GM21786 (cell line): ENCODE measurements around the gene NCOA3.

Experiments used
- ATAC-seq: cut with Tn5 transposase; IDR thresholded peaks from one replicate; pipeline ENCODE4 v1.9.1; 2021; ENCODE audit not compliant: unreplicated experiment

NCOA3 gene

DNA sequence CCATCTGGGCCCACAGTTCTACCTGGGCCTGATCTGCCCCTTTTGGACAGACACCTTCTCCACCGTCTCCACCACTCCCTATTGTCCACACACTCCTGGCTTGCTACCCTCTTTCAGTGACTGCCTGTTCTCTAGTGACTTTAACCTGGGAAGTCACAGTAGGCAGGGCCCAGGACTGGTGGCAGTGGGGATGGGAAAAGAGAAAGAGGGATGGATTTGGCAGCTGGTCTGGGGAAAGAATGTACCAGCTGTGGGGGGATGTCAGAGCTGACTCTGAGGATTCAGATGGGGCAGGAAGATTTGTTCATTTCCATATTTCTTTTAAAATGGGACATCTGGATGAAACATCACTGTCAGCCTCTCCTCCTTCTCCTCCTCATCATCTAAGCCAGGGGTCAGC, 198.1 kb downstream of the NCOA3 start:
- no peak for ATAC-seq

DNA sequence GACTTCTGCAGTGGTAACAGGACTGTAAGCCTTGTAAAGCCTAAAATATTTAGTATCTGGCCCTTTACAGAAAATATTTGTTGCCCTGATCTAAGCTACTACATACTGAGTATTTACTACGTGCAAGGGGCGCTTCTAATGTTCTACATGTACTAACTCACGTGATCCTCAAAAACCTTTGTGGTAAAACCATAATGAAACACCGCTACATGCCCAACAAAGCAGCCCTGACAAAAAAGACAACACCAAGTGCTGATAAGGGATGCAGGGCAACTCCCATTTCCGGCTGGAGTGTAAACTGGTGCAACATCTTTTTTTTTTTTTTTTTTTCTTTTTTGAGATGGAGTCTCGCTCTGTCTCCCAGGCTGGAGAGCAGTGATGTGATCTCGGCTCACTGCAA, 198.6 kb downstream of the NCOA3 start:
- ATAC-seq: no peak

DNA sequence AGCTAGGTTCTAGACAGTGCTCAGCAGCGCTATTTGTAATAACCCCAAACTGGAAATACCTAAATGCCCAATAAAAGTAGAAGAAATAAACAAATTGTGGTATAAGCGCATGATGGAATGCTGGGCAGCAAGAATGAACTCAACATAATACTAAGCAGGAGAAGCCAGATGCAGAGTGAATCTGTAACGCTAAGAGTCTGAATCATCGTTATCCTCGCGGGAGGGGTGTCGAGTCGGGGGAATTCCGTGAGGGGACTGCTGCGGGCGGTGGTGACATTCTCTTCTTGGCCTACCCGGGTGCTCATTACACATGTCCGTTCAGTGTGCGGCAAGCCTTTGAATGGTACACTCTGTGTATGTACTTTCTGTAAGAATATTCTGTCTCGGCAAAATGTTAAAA, 199.9 kb downstream of the NCOA3 start:
- ATAC-seq: no peak

DNA sequence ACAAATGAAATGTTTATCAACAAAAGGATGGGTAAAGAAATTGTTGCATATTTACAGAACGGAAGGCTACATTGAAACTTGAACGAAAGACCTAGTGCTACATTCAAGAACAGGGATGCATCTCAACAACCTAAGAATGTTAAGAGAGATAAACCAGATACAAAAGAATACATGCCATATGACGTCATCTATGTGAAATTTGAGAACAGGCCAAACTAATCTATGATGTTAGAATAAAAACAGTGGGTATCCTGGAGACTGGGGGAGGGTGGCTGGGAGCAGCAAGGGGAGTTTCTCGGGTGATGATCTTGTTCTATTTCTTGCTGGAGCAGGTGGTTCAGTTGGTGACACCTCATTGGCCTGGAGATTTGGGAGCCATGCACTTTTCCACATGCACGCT, 202.1 kb downstream of the NCOA3 start:
- ATAC-seq: no peak

DNA sequence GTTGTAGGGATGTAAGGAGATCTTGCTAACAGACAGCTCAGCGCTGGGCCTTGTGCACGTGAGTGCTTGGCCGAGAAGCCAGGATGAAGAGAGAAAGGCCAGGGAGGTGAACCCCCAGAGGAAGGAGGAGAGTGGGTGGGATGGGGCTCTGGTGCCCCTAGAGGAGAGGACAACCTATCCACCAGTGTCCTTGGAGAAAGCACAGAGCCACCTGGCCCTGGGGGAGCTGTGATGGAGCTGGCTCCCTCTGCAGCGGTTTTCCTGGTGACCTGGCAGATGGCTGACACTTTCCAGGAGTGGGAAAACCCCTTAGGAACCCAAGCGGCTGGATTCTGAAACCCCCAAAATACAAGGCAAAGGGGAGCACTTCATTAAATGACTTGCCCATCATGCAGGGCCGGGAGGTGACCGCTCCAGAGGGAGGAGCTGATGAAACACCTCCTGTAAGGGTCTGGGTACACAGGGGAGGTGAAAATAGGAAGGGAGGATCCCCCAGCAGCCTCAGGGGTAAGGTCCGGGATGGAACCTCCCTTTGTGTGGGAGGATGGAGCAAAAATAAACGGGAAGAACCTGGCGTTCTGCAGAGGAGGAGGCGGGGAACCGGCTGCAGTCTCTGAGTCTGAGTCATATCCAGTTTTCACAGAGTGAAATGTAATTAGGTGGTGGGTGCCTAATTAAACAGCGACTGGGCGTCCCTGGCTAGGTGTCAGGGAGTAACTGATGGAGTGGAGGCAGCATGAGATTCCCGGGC, 203.2 kb downstream of the NCOA3 start:
- no peak for ATAC-seq

DNA sequence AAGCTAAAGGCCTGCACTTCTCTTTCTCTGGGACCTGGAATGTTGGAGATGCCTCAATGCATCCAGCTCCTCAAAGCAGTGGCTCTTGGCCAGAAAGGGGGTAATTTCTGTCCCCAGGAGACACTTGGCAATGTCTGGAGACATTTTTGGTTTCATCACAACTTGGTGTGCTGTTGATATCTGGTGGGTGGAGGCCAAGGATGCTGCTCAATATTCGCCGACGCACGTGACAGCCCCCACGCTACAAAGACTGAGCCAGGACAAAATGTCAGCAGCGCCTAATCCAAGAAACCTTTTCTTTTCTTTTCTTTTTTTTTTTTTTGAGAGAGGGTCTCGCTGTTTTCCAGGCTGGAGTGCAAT, 203.8 kb downstream of the NCOA3 start:
- ATAC-seq: no peak

DNA sequence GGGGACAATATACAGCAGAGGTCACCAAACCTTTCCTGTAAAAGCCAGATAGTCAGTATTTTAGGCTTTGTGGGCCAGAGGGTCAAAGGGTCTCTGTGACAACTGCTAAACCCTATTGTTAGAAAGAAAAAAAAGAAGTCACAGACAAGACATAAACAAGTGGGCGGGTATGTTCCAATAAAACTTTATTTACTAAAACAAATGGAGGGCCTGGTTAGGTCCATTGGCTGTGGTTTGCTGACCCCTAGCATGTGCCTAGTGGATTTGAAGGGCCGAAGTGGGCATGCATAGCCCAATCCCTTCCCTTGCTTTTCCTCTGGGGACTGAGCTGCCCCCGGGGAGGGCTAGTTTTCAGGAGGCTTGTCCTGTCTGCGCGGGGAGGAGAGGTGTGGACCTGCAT, 204.7 kb downstream of the NCOA3 start:
- no peak for ATAC-seq
